PFSK-1 (cell line): ENCODE results near the gene NUDCD3.

Experiments
- FOXP2 ChIP-seq: optimal IDR thresholded peaks from 2 replicates; pipeline ENCODE3; 2011; ENCODE audit warnings: borderline replicate concordance, control low read depth, inconsistent platforms; ENCODE audit not compliant: insufficient read depth; ENCODE audit errors: extremely low read length, extremely low read depth
- POLR2AphosphoS5 ChIP-seq: IDR thresholded peaks from 2 replicates; pipeline ENCODE4 v1.6.1; 2012; ENCODE audit warnings: low read depth, mild to moderate bottlenecking, control low read depth, low read length, moderate library complexity
- REST ChIP-seq, 2 experiments: IDR thresholded peaks; 2 replicates each; pipeline versions ENCODE4 v1.6.1 to v1.8.0; 2011 to 2012; ENCODE audit warnings: low read depth in 2 of 2, low read length in 2 of 2, control low read depth in 1 of 2, inconsistent platforms in 1 of 2, mild to moderate bottlenecking in 1 of 2, moderate library complexity in 1 of 2; ENCODE audit not compliant: insufficient read depth in 1 of 2
- SIN3A ChIP-seq: IDR thresholded peaks from 2 replicates; pipeline ENCODE4 v1.6.1; 2012; ENCODE audit warnings: mild to moderate bottlenecking, low read length, moderate library complexity, borderline replicate concordance; ENCODE audit not compliant: insufficient read depth
- TAF1 ChIP-seq: IDR thresholded peaks from 2 replicates; pipeline ENCODE4 v1.6.1; 2012; ENCODE audit warnings: low read length, control low read depth, borderline replicate concordance; ENCODE audit not compliant: insufficient read depth

Gene NUDCD3

GRCh38 chr7:44439926-44440325, 50.5 kb downstream of the NUDCD3 start:
- TF ChIP-seq FOXP2 (no peak), SIN3A (no peak), POLR2AphosphoS5 (no peak), TAF1 (no peak), REST (IDR thresholded peaks at IDR 0.05; ENCODE audit: insufficient read depth in 1 of 2, low read depth in 2 of 2, low read length in 2 of 2) (no peak)

GRCh38 chr7:44438816-44439215, 51.6 kb downstream of the NUDCD3 start:
- TF ChIP-seq SIN3A (no peak), POLR2AphosphoS5 (no peak), REST (IDR thresholded peaks at IDR 0.05; ENCODE audit: insufficient read depth in 1 of 2, low read depth in 2 of 2, low read length in 2 of 2) (no peak), FOXP2 (no peak), TAF1 (no peak)

- no peak for TF ChIP-seq REST (IDR thresholded peaks at IDR 0.05; ENCODE audit: insufficient read depth in 1 of 2, low read depth in 2 of 2, low read length in 2 of 2)
- no peak for TF ChIP-seq SIN3A
These were observed 56.3 kb downstream of the NUDCD3 start for GRCh38 chr7:44434201-44434600.

- TF ChIP-seq TAF1 = no peak
- TF ChIP-seq FOXP2 = no peak
- TF ChIP-seq POLR2AphosphoS5 = no peak
- TF ChIP-seq REST (IDR thresholded peaks at IDR 0.05; ENCODE audit: insufficient read depth in 1 of 2, low read depth in 2 of 2, low read length in 2 of 2) = no peak
- no peak for TF ChIP-seq SIN3A
These were observed 57.0 kb downstream of the NUDCD3 start for GRCh38 chr7:44433255-44434022.

GRCh38 chr7:44432381-44432977, 58.0 kb downstream of the NUDCD3 start:
- TF ChIP-seq SIN3A (no peak), TAF1 (no peak), FOXP2 (no peak), REST (IDR thresholded peaks at IDR 0.05; ENCODE audit: insufficient read depth in 1 of 2, low read depth in 2 of 2, low read length in 2 of 2) (no peak), POLR2AphosphoS5 (no peak)
